ENCODE measurements around the gene MTMR3.
"Not testable (repeated sequence)": the region's sequence is repeated elsewhere in the genome, so short reads cannot be mapped to it uniquely, and the experiment has no call there.

MTMR3 gene

GRCh38 chr22:29883045-29883774 is at the start of gene MTMR3:
MTMR3 (plus strand) TSS chr22:29883174; CDS start chr22:29971060, 87,886 bp downstream.
- peak; percentile 86 to 89 for DNase-seq (ENCODE audit: low read depth in 2 of 2)

GRCh38 chr22:29833392-29833965 is 49.5 kb upstream of the MTMR3 start:
- no peak for DNase-seq (ENCODE audit: low read depth in 2 of 2)

- no peak for DNase-seq (ENCODE audit: low read depth in 2 of 2)
These were observed 48.9 kb upstream of the MTMR3 start for GRCh38 chr22:29834046-29834445.

- not testable (repeated sequence) for DNase-seq (ENCODE audit: low read depth in 2 of 2)
These were observed 46.1 kb upstream of the MTMR3 start for GRCh38 chr22:29836791-29837370.

- DNase-seq (ENCODE audit: low read depth in 2 of 2) = peak; percentile 97 to 99
These were observed 45.0 kb upstream of the MTMR3 start, which contains the start of gene ASCC2 for GRCh38 chr22:29837741-29838598. ASCC2 (minus strand) TSS chr22:29838274; CDS start chr22:29832325, 5,949 bp downstream.

GRCh38 chr22:29838599-29838956 is 44.4 kb upstream of the MTMR3 start:
- no peak for DNase-seq (ENCODE audit: low read depth in 2 of 2)

GRCh38 chr22:29839039-29839438 is 43.9 kb upstream of the MTMR3 start:
- no peak for DNase-seq (ENCODE audit: low read depth in 2 of 2)

- no peak for DNase-seq (ENCODE audit: low read depth in 2 of 2)
These were observed 42.5 kb upstream of the MTMR3 start for GRCh38 chr22:29840498-29840897.

- no peak for DNase-seq (ENCODE audit: low read depth in 2 of 2)
These were observed 40.8 kb upstream of the MTMR3 start for GRCh38 chr22:29842172-29842571.

GRCh38 chr22:29842740-29843139 is 40.2 kb upstream of the MTMR3 start:
- DNase-seq (ENCODE audit: low read depth in 2 of 2) = no peak

GRCh38 chr22:29846290-29846689 is 36.7 kb upstream of the MTMR3 start:
- DNase-seq (ENCODE audit: low read depth in 2 of 2) = no peak

GRCh38 chr22:29848111-29848510 is 34.9 kb upstream of the MTMR3 start:
- DNase-seq (ENCODE audit: low read depth in 2 of 2) = no peak

GRCh38 chr22:29854432-29854831 is 28.5 kb upstream of the MTMR3 start:
- no peak for DNase-seq (ENCODE audit: low read depth in 2 of 2)

GRCh38 chr22:29855611-29856181 is 27.3 kb upstream of the MTMR3 start:
- no peak for DNase-seq (ENCODE audit: low read depth in 2 of 2)

- DNase-seq (ENCODE audit: low read depth in 2 of 2) = no peak
These were observed 26.5 kb upstream of the MTMR3 start for GRCh38 chr22:29856496-29856895.

- not testable (repeated sequence) for DNase-seq (ENCODE audit: low read depth in 2 of 2)
These were observed 23.9 kb upstream of the MTMR3 start for GRCh38 chr22:29859030-29859429.

- no peak for DNase-seq (ENCODE audit: low read depth in 2 of 2)
These were observed 22.8 kb upstream of the MTMR3 start for GRCh38 chr22:29860006-29860766.

GRCh38 chr22:29861672-29862297 is 21.2 kb upstream of the MTMR3 start:
- no peak for DNase-seq (ENCODE audit: low read depth in 2 of 2)

GRCh38 chr22:29865572-29865971 is 17.4 kb upstream of the MTMR3 start:
- not testable (repeated sequence) for DNase-seq (ENCODE audit: low read depth in 2 of 2)

- DNase-seq (ENCODE audit: low read depth in 2 of 2) = no peak
These were observed 15.7 kb upstream of the MTMR3 start for GRCh38 chr22:29867260-29867659.

GRCh38 chr22:29867851-29868250 is 15.1 kb upstream of the MTMR3 start:
- no peak for DNase-seq (ENCODE audit: low read depth in 2 of 2)

All from stimulated activated CD8-positive, alpha-beta memory T cell treated with anti-CD3 and anti-CD28 coated beads, Interleukin-7, amount 100 ng/mL, for 1 hour (primary cell).